GM21515 (cell line): ENCODE measurements around the gene SSH2.
"Not testable (repeated sequence)": the region's sequence is repeated elsewhere in the genome, so short reads cannot be mapped to it uniquely, and the experiment has no call there.

Source experiments
- ATAC-seq: cut with Tn5 transposase; IDR thresholded peaks from one replicate; pipeline ENCODE4 v1.9.1; 2021; ENCODE audit not compliant: unreplicated experiment

The SSH2 gene

GRCh38 chr17:29931231-29931932 is 1.4 kb upstream of the SSH2 start:
- ATAC-seq: peak; percentile 55

- no peak for ATAC-seq
These were observed 482 bp upstream of the SSH2 start for GRCh38 chr17:29930409-29931010.

- no peak for ATAC-seq
These were observed 959 bp downstream of the SSH2 start for GRCh38 chr17:29929006-29929532.

GRCh38 chr17:29927546-29927945 is 2.5 kb downstream of the SSH2 start:
- no peak for ATAC-seq

GRCh38 chr17:29924786-29925185 is 5.2 kb downstream of the SSH2 start:
- no peak for ATAC-seq

GRCh38 chr17:29918922-29919856 is 10.8 kb downstream of the SSH2 start:
- ATAC-seq: no peak

GRCh38 chr17:29918016-29918415 is 12.0 kb downstream of the SSH2 start:
- no peak for ATAC-seq

GRCh38 chr17:29914819-29915537 is 15.1 kb downstream of the SSH2 start:
- no peak for ATAC-seq

GRCh38 chr17:29911641-29912177 is 18.3 kb downstream of the SSH2 start:
- no peak for ATAC-seq

- ATAC-seq: no peak
These were observed 20.6 kb downstream of the SSH2 start for GRCh38 chr17:29909236-29910003.

GRCh38 chr17:29906969-29907368 is 23.1 kb downstream of the SSH2 start:
- ATAC-seq: no peak

GRCh38 chr17:29905879-29906167 is 24.2 kb downstream of the SSH2 start:
- ATAC-seq: no peak

GRCh38 chr17:29905086-29905878 is 24.7 kb downstream of the SSH2 start:
- no peak for ATAC-seq

- no peak for ATAC-seq
These were observed 26.6 kb downstream of the SSH2 start for GRCh38 chr17:29903471-29903870.

- ATAC-seq: not testable (repeated sequence)
These were observed 32.9 kb downstream of the SSH2 start for GRCh38 chr17:29897136-29897535.

- no peak for ATAC-seq
These were observed 37.8 kb downstream of the SSH2 start for GRCh38 chr17:29892201-29892600.

GRCh38 chr17:29891131-29891530 is 38.9 kb downstream of the SSH2 start:
- no peak for ATAC-seq

- ATAC-seq: no peak
These were observed 44.9 kb downstream of the SSH2 start for GRCh38 chr17:29885031-29885640.

GRCh38 chr17:29883497-29883896 is 46.5 kb downstream of the SSH2 start:
- ATAC-seq: no peak
